ENCODE measurements around the gene NAGLU. TPM values are rescaled to one million over a fixed set of nuclear protein-coding genes. Genes with fewer than 3 reads are reported as not detected.

Gene NAGLU
- total and polyA plus RNA-seq, 2 of the 13 experiments (the other 11 are each of a cell fraction or from before 2014, with no cell fraction given): 28.2 to 40.1 TPM

GRCh38 chr17:42566883-42567573 is 31.0 kb downstream of the NAGLU start, which contains the start of gene MLX (continued):
- TF ChIP-seq, protein P1, sequence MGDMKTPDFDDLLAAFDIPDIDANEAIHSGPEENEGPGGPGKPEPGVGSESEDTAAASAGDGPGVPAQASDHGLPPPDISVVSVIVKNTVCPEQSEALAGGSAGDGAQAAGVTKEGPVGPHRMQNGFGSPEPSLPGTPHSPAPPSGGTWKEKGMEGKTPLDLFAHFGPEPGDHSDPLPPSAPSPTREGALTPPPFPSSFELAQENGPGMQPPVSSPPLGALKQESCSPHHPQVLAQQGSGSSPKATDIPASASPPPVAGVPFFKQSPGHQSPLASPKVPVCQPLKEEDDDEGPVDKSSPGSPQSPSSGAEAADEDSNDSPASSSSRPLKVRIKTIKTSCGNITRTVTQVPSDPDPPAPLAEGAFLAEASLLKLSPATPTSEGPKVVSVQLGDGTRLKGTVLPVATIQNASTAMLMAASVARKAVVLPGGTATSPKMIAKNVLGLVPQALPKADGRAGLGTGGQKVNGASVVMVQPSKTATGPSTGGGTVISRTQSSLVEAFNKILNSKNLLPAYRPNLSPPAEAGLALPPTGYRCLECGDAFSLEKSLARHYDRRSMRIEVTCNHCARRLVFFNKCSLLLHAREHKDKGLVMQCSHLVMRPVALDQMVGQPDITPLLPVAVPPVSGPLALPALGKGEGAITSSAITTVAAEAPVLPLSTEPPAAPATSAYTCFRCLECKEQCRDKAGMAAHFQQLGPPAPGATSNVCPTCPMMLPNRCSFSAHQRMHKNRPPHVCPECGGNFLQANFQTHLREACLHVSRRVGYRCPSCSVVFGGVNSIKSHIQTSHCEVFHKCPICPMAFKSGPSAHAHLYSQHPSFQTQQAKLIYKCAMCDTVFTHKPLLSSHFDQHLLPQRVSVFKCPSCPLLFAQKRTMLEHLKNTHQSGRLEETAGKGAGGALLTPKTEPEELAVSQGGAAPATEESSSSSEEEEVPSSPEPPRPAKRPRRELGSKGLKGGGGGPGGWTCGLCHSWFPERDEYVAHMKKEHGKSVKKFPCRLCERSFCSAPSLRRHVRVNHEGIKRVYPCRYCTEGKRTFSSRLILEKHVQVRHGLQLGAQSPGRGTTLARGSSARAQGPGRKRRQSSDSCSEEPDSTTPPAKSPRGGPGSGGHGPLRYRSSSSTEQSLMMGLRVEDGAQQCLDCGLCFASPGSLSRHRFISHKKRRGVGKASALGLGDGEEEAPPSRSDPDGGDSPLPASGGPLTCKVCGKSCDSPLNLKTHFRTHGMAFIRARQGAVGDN (CRISPR knock-in tag; IDR thresholded peaks at IDR 0.05): peak; percentile 98
- TF ChIP-seq ZMYM2 (CRISPR knock-in tag; IDR thresholded peaks at IDR 0.05) (peak; percentile 74; the same call in 1 of the 2 replicates), KDM3A (CRISPR knock-in tag; IDR thresholded peaks at IDR 0.05; ENCODE audit: low read depth) (peak; percentile 17; the same call in 1 of the 2 replicates), GLI4 (CRISPR knock-in tag; IDR thresholded peaks at IDR 0.05; ENCODE audit: borderline replicate concordance) (peak; percentile 88), KLF12 (CRISPR knock-in tag; IDR thresholded peaks at IDR 0.05; ENCODE audit: borderline replicate concordance) (peak; percentile 31; the same call in 1 of the 2 replicates), RBFOX2 (IDR thresholded peaks at IDR 0.05; ENCODE audit: low read depth, low read length) (peak; percentile 99), ZBTB43 (CRISPR knock-in tag; conservative IDR thresholded peaks at IDR 0.05) (no peak), ARID2 (CRISPR knock-in tag; IDR thresholded peaks at IDR 0.05; ENCODE audit: borderline replicate concordance) (peak; percentile 97), SIN3A (IDR thresholded peaks at IDR 0.05; ENCODE audit: borderline replicate concordance, low read depth, low read length) (peak; percentile 91), ZNF333 (CRISPR knock-in tag; IDR thresholded peaks at IDR 0.05; ENCODE audit: borderline replicate concordance) (0 out of 2 replicates have a peak, but pooled peaks have one; percentile 21), ZBTB7A (CRISPR knock-in tag; IDR thresholded peaks at IDR 0.05) (peak; percentile 89), ZNF12 (CRISPR knock-in tag; IDR thresholded peaks at IDR 0.05) (no peak; the same call in 1 of the 2 replicates), ZNF230 (CRISPR knock-in tag; IDR thresholded peaks at IDR 0.05) (peak; percentile 98; the same call in 1 of the 2 replicates), ELF3 (CRISPR knock-in tag; IDR thresholded peaks at IDR 0.05) (peak; percentile 69; the same call in 1 of the 2 replicates), NR2C2 (CRISPR knock-in tag; IDR thresholded peaks at IDR 0.05; ENCODE audit: borderline replicate concordance) (peak; percentile 89), CCDC6 (CRISPR knock-in tag; IDR thresholded peaks at IDR 0.05) (no peak), ZNF235 (CRISPR knock-in tag; IDR thresholded peaks at IDR 0.05; ENCODE audit: borderline replicate concordance) (peak; percentile 94; the same call in 1 of the 2 replicates), RORA (CRISPR knock-in tag; IDR thresholded peaks at IDR 0.05) (no peak), MAFG (CRISPR knock-in tag; IDR thresholded peaks at IDR 0.05) (no peak), ZNF431 (CRISPR knock-in tag; IDR thresholded peaks at IDR 0.05; ENCODE audit: borderline replicate concordance, low read depth) (peak; percentile 70; the same call in 1 of the 2 replicates), ZNF720 (CRISPR knock-in tag; IDR thresholded peaks at IDR 0.05) (no peak), ZBTB26 (CRISPR knock-in tag; IDR thresholded peaks at IDR 0.05; ENCODE audit: borderline replicate concordance) (peak; percentile 74)
- TF ChIP-seq, protein P2, sequence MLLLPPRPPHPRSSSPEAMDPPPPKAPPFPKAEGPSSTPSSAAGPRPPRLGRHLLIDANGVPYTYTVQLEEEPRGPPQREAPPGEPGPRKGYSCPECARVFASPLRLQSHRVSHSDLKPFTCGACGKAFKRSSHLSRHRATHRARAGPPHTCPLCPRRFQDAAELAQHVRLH (CRISPR knock-in tag; IDR thresholded peaks at IDR 0.05; ENCODE audit: borderline replicate concordance, low read depth): no peak; the same call in 1 of the 2 replicates

Data from HepG2 (cell line).